Central memory CD4-positive, alpha-beta T cell (primary cell): ENCODE data around the gene TMEM123.

Source experiments
- DNase-seq: peaks from one replicate; pipeline ENCODE4 v3.0.0; 2022
- total RNA-seq, 3 experiments: gene quantifications; one replicate each; lab custom pipeline; 2026; lab: John Stamatoyannopoulos, UW

Gene TMEM123, protein sequence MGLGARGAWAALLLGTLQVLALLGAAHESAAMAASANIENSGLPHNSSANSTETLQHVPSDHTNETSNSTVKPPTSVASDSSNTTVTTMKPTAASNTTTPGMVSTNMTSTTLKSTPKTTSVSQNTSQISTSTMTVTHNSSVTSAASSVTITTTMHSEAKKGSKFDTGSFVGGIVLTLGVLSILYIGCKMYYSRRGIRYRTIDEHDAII
- total RNA-seq: 468 to 1,533 (median 533) reads per million in 3 experiments

DNA sequence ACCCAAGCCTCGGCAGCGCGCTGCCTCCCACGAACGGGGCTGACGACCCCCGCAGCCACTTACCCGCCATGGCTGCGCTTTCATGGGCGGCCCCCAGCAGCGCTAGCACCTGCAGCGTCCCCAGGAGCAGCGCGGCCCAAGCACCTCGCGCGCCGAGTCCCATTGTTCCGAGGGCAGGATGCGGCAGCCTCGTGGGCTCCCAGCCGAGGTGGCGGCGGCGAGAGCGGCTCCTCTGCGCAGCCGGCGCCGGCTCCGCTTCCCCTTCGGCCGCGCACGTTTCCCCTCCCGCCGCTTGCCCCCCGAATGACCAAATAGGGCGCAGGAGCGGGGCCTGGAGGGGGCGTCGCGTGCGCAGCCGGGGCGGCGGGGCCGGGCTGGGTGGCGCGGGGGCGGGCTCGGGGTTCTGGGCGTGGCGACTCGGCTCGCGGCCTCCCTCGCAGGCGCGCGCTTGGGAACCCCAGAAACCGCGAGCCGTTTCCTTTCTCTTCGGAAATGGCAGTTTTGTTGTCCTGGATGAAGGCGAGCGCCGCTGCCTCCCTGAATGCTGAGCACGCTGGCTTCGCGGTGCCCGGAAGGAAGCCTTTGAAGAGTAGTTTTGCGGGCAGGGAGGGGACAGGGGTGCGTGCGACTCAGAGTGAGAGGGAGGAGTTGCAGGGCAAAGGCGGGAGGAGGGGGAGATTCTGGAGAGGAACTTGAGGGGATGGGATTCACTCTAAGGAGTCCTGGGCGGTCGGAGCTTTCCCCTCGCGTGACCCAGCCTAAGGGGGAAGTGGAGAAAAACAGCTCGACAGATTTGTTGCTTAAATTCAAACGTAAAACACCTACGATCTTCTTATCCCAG, at the start of gene TMEM123:
Gene TMEM123 (minus strand): TSS at position 305 of the 841 bp plus-strand sequence. CDS start 142 bp downstream, at position 163.
- peak; percentile 90 for DNase-seq

DNA sequence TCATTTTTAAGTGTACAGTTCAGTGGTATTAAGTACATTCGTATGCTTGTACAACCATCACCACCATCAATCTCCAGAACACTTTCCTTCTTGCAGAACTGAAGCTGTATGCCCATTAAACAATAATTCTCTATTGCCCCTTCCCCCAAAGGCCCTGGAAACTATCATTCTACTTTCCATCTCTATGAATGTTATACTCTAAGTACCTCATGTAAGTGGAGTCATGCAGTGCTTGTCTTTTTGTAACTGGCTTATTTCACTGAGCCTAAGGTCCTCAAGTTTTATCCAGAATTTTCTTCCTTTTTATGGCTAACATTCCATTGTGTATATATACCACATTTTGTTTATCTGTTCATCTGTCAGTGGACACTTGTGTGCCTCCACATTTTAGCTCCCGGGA, 48.3 kb upstream of the TMEM123 start:
- no peak for DNase-seq

DNA sequence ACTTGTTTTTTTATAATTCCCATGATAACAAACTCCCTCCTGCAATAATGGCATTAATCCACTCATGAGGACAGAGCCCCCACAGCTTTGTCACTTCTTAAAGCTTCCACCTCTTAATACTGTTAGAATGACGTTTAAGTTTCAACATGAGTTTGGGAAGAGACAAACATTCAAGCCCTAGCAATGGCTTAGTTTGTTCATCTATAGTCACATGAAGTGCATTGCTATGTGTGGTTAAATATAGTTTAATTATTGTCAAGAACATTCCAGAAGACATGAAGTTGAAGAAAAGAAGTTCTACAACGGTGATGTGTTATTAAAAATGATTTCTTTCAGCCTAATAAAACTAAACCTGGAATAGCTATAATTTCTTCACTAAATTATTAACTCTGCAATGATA, 47.4 kb upstream of the TMEM123 start:
- no peak for DNase-seq

DNA sequence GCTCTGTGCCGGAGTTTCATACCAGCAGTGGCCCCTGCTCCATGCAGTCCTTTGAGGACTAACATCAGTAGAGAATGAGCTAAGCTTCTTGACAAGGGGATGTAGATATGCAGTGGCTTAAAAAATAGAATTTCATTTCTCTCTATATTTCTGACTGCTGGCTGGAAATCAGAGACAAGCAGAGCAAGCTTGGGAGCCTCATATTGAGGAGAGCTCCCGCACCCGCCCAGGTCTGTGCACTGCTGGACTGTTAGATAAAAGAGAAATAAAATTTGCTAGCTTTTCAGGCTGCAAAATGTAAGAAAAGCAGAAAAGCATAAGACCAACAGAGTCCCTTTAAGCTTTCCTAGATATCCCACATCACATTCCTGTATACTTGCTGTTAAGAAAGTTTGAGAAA, 46.6 kb upstream of the TMEM123 start:
- no peak for DNase-seq

DNA sequence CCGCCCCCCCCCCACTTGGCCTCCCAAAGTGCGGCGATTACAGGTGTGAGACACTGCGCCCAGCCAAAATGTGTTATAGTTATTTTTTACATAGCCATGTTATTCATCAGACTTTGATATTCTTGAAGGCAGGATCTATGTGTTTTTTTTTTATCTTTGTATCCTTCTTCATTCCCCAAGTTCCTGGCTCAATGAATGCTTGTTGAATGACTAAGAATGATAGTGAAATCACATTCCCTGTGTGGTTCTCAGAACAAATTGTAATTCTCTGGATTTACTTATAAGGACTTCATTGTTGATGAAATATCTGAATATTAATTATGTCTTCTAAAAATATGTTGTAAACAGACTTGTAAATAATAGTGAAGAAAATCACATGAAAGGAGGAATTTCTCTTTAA, 44.5 kb upstream of the TMEM123 start:
- no peak for DNase-seq

DNA sequence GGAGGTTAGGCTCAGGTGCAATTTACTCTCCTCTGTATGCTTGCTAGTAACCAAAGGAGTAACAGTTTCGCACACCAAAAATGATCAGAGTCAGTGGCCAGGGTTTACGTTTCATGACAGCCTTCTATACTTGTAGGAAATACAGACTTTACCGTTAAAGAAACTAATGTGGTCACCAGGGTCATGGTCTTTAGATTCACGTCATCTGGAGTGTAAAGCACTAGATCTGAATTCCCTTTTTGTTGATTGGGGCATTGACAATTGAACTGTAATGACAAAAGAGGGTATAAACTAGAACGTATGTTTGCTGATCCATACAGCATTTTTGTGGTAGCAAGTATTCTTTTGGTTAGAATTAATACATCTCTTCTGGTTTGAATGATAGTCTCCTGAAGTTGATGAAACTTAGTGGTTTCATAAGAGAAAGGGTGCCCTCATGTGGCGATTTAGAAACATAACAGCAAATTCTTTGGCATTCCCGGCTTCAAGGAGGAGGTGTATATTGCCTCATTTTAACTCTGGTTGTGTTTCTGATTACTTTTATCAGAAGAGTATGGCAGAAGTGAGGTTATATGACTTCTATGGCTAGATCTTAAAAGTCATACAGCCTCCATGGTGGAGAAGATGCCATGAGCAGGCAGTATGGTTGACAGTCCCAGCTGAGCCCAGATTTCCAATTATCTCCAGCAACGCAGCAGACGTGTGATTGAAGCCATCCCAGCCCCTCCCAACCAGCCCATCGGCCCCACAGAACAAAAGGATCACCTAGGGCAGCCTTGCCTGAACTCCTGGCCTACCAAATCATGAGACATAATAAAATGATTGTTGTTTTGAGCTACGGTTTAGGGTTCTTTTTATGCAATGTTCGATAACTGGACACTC, 42.8 kb upstream of the TMEM123 start:
- peak; percentile 71 for DNase-seq

DNA sequence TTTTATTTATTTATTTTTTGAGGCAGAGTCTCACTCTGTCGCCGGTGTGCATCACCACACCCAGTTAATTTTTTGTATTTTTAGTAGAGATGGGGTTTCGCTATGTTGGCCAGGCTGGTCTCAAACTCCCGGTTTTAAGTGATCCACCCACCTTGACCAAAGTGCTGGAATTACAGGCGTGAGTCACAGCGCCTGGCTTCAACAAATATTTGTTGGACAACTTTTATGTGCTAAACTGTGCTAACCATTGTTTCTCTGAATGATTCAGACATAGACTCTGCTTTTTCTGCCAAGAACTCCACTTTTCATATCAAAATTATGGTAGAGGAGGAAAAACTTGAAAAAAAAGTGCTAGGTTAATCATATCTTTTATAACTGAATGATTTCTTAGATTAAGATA, 41.7 kb upstream of the TMEM123 start:
- no peak for DNase-seq

DNA sequence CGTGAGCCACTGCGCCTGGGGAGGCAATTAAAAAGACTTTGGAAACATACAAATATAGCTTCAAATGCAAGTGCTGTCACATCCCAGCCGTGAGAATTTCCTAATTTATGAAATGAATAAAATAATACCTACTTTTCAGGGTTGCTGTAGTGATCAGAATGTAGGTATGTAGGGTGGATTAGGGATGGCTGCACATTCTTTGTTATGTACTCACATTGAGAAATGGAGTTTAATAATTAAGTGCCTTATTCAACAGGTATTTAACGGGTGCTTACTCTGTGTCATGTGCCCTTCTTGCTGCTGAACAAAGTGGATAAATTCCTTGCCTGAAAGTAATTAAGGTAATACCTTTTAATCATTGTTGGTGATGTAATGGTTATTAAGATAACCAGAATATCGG, 41.0 kb upstream of the TMEM123 start:
- DNase-seq: no peak

DNA sequence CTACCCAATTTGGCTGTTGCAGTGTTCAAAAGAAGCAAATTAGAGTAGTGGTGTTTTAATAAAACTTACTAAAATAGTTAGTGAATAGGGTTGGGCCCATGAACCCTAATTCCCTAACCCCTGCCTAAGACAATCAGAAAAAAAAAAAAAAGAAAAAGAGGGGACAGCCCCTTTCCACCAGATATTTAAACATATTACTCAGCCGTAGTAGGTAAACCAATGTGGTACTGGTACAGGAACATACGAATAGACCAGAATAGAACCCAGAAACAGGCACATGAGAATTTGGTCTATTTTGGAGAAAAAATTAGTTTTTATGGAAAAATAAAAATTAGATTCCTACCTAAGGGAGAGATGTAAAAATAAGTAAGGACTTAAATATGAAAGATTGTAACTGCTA, 39.4 kb upstream of the TMEM123 start:
- no peak for DNase-seq

DNA sequence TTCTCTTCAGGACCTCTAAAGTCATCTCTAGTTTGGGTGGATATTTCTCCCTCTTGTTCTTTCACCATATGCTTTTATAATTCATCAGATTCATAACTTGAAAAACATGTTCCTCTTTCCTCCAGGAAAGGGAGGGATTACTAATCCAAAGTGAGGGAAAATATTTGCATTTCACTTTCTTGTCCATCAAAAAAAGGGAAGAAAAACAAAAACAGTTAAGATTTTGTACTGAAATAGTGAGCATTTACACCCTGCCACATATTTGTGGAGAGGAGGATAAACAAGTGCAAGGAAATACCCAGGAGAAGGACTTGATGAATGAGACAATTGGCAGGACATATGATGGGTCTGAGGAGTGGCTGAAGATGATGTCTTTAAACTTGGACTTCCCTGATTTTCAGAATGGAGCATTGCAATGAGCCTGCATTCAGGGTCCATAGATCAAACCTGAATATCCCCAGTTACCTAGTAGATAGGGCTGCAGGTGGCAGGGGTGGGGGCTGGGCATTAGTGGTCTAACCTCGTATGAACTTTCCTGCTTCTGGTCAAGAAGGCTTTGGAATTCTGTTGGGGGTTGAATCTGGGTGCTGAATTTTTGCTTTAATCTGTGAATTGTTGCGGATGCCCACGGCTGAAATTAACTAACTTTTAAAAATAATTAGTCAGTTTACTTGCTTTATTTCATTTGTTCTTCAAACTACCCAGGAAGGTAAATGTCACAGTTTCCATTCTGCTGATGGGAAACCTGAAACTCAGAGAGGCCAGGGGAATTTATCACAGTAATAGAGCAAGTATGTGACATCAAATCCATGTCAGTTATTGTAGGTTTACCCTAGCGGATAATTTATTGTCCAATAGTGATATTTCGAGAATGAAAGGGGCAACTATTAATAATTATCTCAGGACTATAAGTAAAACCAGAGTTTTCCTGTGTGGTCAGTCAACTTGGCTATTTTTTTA, 36.9 kb upstream of the TMEM123 start:
- DNase-seq: no peak

DNA sequence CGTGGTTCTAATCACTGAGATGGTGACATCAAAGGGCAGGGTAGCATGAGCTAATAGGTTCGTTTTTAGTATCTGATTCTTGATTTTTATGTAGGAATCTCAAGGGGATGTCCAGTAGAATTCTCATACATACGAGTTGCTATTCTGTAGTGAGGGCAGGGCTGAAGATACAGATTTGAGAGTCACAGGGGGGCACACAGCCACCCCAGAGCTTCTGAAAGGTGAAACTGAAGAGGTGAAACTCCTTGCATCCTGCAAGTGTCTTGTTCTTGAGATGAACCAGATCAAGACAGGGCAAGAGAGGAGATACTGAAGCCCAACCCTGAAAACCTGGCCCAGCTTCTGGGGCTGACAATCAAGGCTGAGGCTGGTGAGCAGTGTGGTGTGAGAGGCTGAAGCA, 35.6 kb upstream of the TMEM123 start:
- no peak for DNase-seq

DNA sequence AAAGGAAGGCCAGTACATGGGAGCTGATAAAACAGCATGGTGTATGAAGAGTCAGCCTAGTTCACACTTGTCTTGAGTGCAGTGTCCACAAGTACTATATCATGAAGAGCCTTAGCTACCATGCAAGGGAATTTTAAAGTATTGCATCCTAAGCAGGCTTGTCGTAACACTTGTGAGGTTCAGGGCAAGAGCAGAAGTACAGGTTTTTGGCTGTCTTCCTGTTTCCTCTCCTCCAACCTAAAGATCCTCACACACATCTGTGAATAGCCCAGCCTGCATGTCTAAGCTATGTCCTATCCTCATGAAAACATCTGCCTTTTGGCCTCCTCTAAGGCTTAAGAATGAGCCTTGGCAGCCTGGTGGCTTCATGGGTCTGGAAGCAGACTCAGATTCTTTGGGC, 34.6 kb upstream of the TMEM123 start:
- DNase-seq: no peak

DNA sequence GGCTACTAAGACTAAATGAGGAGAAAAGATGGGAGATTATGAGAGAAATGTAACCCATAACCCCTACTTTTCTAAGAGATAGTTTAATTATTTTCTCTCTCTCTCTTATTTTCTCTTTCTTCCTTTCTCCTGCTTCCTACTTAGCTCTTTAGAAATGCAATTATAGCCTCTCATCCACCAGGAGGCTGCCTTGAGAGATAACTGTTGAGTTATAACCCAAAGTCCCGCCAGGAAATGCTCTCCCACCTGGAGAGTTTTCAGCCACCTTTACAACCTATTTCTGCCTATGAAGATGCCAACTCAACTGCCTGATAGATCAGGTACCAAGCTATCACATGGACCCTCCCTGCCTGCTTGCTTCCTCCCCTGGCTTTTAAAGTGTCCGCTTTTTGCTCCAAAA, 34.0 kb upstream of the TMEM123 start:
- DNase-seq: no peak

DNA sequence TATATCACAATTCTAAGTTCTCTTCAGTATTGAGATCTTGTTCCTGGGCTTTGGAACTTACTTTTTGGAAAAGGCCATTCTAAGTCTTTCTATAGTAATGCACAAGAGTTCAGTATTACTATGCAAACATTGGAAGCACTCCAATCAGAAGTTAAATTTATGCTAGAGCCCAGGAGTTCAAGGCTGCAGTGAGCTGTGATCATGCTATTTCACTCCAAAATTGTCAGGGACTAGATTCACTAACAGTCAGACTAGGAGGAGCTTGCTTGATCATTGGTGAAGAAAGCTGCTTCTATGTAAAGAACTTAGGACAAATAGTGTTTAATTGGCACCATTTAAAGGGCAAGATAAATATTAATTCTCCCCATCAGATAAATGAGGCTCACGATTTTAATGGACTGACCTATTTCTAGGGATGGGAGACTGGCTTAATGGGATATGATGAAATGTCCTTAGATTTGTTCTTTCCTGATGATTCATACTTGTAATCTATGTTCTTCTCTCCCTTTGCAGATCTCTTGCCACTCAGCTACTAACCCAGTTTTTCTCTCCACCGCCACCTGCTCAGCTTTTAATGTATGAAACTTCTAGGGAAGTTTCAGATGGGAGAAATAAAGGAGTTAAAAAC, 32.6 kb upstream of the TMEM123 start:
- no peak for DNase-seq

DNA sequence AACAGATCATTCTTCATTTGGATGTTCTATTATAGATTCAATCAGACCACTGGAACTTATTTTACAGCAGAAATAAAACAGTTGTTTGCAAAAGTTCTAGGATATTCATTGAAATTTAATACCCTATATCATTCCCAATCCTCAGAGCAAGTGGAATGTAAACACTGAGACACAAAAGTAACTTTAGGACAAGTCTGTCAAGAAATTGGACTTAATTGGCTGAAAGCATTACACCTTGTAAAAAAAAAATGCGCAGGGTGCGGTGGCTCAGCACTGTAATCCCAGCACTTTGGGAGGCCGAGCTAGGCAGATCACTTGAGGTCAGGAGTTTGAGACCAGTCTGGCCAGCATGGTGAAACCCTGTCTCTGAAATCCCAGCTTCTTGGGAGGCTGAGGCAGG, 29.9 kb upstream of the TMEM123 start:
- no peak for DNase-seq

DNA sequence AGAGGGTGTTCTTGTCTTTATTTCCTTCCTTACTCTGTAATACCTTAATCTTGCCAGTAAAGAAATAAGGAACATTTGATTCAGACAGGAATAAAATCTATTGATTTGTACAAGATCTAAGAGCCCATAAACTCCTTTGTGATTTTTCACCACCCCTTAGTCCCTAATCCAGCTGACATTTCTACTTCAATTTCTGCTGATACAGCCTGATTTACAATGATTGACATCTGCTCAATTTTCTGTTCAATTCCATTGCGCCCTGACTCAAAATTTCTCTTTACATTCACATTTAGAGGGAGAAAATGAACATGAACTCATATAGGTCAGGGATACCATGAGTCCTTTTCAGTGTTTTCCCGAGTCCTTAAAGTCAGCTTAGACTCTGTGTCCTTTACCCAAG, 27.2 kb upstream of the TMEM123 start:
- no peak for DNase-seq

DNA sequence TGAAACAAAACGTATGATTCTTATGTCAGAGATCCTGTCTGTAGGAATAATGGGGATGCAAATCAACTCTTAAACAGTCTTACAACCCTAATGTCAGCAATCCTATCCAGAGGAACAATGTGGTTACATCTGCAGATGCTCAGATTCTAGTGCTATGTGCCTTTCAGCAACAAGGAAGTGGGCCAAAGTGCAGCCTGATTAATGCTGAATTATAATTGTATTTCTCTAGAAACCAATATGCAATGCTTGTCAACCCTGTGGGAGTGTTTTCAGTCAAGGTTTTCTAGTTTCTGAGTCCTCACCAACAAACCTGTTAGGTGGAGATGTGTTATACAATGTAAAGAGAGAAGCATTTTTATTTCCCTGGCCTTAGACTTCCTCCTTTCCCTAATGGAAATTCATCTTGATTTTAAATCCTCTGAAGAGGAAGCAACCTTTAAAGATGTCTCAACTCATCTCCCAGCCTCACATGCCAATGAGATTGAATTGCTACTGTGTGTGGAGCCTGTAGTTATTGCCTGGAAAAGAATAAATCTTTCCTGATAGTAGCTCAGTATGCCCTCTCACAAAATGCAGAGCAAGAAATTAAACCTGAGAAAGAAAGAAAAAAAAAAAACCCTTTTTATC, 26.2 kb upstream of the TMEM123 start:
- no peak for DNase-seq

DNA sequence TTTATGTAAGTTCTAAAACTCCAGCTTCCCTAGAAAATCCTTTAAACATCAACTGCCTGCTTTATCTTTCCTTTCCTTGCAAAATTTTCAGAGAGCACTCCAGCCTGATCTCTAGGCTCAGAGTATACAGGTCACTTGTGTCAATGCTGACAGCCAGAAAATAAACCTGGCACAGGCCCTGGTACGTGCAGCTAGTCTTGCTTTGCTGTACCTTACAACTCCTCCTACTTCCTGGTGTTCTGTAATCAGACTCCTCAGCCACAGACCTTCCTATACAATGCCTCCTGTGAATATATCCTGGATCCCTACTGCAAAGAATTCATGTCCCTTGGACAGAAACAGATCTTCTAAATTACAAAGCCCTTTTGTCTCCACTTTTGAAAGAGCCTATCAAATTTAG, 24.2 kb upstream of the TMEM123 start:
- no peak for DNase-seq

DNA sequence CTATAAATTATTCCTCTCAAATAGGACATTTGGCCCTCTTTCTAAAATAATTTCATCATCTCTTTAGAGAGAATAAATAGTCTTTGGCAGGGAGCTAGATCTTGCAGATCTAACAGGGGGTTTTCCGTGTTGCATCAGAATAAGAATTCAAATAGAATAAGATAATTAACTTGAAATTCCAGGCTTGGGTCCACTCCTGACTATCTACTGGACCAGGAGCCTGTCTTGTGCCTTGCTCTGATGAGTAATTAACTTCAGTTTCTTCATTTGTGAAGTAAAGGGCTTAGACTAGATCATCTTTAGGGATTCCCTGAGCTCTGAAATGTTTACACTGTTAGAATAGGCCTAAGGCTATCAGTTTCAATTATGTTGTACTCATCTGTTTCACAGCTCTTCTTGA, 23.5 kb upstream of the TMEM123 start:
- no peak for DNase-seq

DNA sequence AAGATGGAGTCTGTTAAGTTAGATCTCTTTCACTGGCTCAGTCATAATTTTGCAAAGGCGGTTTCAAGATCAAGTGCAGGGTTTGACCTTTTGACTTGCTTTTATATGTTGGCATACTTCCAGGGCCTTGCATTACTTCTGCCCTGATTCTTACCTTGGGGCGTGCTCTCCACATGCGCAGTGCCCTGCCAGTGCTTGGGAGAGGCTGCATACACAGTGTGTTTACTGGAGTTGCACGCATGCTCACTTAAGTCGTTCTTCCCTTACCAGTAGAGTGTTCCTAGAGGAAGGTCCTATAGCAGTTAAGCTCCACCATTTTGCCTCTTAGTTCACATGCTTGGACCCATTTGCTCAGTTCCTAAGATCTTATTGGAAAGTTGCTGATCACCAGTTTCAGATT, 21.0 kb upstream of the TMEM123 start:
- peak; percentile 16 for DNase-seq

DNA sequence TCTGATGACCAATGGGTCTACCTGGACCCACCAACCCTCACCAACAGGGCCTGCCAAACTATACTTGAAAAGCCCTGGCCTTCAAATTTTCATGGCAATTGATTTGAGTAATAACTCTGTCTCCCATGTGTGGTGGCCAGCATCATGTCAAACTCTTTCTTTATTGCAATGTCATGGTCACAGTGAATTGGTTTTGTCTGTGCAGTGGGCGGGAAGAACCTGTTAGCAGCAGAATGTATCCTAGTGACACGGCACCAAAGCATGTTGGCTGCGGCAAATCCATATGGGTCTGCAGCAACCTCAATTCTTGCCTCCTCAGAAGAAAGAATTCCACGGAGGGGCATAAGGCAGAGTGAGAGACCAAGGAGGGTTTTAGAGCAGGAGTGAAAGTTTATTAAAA, 19.6 kb upstream of the TMEM123 start:
- no peak for DNase-seq
